Heart left ventricle (tissue), 16 donors: ENCODE measurements around the gene COL6A1. TPM values are rescaled to one million over a fixed set of nuclear protein-coding genes. Genes with fewer than 3 reads are reported as not detected.
"Not testable (repeated sequence)": the region's sequence is repeated elsewhere in the genome, so short reads cannot be mapped to it uniquely, and the experiment has no call there.

Source experiments
- ATAC-seq, 4 donors: fragments of 200-7000 bp; cut with Tn5 transposase; one replicate each; pipeline ENCODE4 v1.9.1; 2020 to 2022; ENCODE audit warnings: moderate library complexity in 4 of 4, mild to moderate bottlenecking in 3 of 4, moderate number of reproducible peaks in 1 of 4
- DNase-seq, 5 donors: peaks; one replicate each; pipeline ENCODE4 v3.0.0-alpha.2; 2020
- H3K27ac ChIP-seq, 12 donors: fragments of 200-600 bp; sonication (generic) in 4 of 12; one replicate each; pipeline versions ENCODE4 v1.5.0 to v1.8.0; 2016 to 2022; ENCODE audit warnings: mild to moderate bottlenecking in 2 of 12
- H3K27me3 ChIP-seq, 9 donors: fragments of 200-600 bp; sonication (generic) in 2 of 9; one replicate each; pipeline versions ENCODE4 v1.5.1 to v1.8.0; 2016 to 2022; ENCODE audit warnings: mild to moderate bottlenecking in 3 of 9
- H3K36me3 ChIP-seq, 9 donors: fragments of 200-600 bp; sonication (generic) in 2 of 9; one replicate each; pipeline versions ENCODE4 v1.5.0 to v1.8.0; 2018 to 2022; ENCODE audit warnings: mild to moderate bottlenecking in 2 of 9
- H3K4me1 ChIP-seq, 12 donors: fragments of 200-600 bp; sonication (generic) in 4 of 12; one replicate each; pipeline versions ENCODE4 v1.5.0 to v1.8.0; 2016 to 2022; ENCODE audit warnings: mild to moderate bottlenecking in 3 of 12
- H3K4me3 ChIP-seq, 12 donors: fragments of 200-600 bp; sonication (generic) in 4 of 12; one replicate each; pipeline versions ENCODE4 v1.5.0 to v1.8.0; 2017 to 2022; ENCODE audit warnings: mild to moderate bottlenecking in 9 of 12, moderate library complexity in 4 of 12
- H3K9me3 ChIP-seq, 12 donors: fragments of 200-600 bp; sonication (generic) in 4 of 12; one replicate each; pipeline versions ENCODE4 v1.5.0 to v1.8.0; 2016 to 2022; ENCODE audit warnings: mild to moderate bottlenecking in 1 of 12
- POLR2A ChIP-seq, 2 donors: fragments of 450-650 bp; IDR thresholded peaks; one replicate each; pipeline ENCODE4 v1.6.1; 2017; ENCODE audit warnings: antibody characterized with exemption in 2 of 2, mild to moderate bottlenecking in 2 of 2, moderate library complexity in 2 of 2
- WGBS, 4 donors: extraction: QIAGEN DNeasy Blood & Tissue Kit in 2 of 4; methylation state at CpG; one replicate each; pipeline versions ENCODE4 v1.1.5 to v1.1.7; 2013 to 2018; 5-methylcytosine and 5-hydroxymethylcytosine counted together
- intact Hi-C, 10 donors: fragments of 100-400 bp; cut with DNase I; formaldehyde crosslinking; loops; one replicate each; pipeline versions ENCODE4 v1.11.1 to v1.14.2; 2022
- polyA plus RNA-seq, 2 donors: library from polyadenylated mRNA; stranded (reverse); fragments of 200-250 nt; gene quantifications; one replicate each; pipeline ENCODE4 v1.2.3, GENCODE V29; 2013
- total RNA-seq, 9 donors: library from RNA; depleted of rRNA in 2 of 9; stranded (reverse); fragments of >200 nt in 2 of 9; fragmentation: NEBNext Ultra II Directional in 3 of 9; extraction: Animal tissue kit (Norgen Biotek cat#: 25700) in 3 of 9; gene quantifications; one replicate each; pipeline versions ENCODE4 v1.1.0 to v1.2.4, GENCODE V29; 2016 to 2023
- TF ChIP-seq, protein P1 (sequence below), 12 donors: fragments of 200-600 bp; sonication (generic) in 4 of 12; IDR thresholded peaks; one replicate each; pipeline versions ENCODE4 v1.5.0 to v1.8.0; 2018 to 2022; ENCODE audit warnings: antibody characterized with exemption in 12 of 12, mild to moderate bottlenecking in 5 of 12
- donor health status: ischemic (EF 13 %, LVEDD 7.1; RV severe dilation, severe dysfunction).
- donor health status: healthy with polysubstance abuse.
- donor health status: DM: no; HTN: yes; CAD: no.
- donor health status: DM: no; HTN: no; CAD: no.
- donor health status: ischemic (EF 25% LVEDD 6.9; RV normal size, moderate dysfunction).
- donor health status: ischemic (EF 25% LVEDD 5.7; RV mildly dilated, moderate dysfunction).
- donor health status: healthy.
- donor health status: DM: yes; HTN: yes; CAD: no.
- donor health status: ischemic (EF 35%, LVEDD 5.7; RV mildly dilated, moderate dysfunction).
- donor health status: nonischemic (EF 11% LVEDD 7.7; RV severe dilation, severe dysfunction).
- donor health status: DM: yes; HTN: yes; CAD: no.
- donor health status: PGD.
- donor health status: ischemic (EF 29% LVEDD 5.4; RV normal size, mild dysfunction).
- donor health status: nonischemic (EF 23%, LVEDD 6.1; RV moderate dilation, normal function).

COL6A1 gene
- total and polyA plus RNA-seq, 11 donors = 92.4 to 385 (median 149) TPM

DNA sequence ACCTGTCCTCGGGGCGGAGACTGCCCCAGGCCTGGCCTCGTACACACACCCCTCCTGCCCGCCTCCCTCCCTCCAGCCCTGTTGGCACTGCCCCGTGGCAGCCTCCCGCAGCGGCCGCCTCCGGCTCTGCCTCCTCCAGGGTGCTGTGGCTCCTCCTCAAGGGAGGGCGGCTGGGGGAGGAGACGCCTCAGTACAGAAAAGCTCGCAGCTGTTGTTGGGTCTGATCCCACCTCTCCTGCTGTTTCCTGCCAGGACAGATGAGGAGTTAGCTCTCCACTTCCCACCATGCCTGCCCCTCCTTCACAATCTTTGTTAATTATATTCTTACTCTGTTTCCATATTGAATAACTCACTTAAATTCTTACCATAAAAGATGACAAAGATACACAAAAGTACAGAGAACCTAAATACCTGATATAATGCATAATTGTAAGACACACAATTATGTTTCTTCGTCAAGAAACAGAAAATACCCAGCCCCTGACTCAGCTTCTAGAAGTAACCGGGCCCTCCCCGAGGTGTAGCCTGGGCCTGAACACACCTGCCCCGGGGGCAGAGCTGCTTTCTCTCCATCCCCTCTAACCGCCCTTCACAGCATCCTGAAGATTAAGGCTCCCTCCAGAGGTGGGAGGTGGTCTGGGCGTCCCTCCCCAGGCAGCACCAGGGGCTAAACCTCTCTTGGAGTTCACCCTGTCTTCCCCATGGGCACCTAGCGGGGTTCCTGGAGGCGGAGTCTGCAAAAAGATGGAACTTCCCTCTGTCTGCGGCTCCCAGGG lies 30.6 kb upstream of the COL6A1 start:
- intact Hi-C loops = no loop called here
- TF ChIP-seq, protein P1, sequence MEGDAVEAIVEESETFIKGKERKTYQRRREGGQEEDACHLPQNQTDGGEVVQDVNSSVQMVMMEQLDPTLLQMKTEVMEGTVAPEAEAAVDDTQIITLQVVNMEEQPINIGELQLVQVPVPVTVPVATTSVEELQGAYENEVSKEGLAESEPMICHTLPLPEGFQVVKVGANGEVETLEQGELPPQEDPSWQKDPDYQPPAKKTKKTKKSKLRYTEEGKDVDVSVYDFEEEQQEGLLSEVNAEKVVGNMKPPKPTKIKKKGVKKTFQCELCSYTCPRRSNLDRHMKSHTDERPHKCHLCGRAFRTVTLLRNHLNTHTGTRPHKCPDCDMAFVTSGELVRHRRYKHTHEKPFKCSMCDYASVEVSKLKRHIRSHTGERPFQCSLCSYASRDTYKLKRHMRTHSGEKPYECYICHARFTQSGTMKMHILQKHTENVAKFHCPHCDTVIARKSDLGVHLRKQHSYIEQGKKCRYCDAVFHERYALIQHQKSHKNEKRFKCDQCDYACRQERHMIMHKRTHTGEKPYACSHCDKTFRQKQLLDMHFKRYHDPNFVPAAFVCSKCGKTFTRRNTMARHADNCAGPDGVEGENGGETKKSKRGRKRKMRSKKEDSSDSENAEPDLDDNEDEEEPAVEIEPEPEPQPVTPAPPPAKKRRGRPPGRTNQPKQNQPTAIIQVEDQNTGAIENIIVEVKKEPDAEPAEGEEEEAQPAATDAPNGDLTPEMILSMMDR (IDR thresholded peaks at IDR 0.05) = no peak
- no peak for TF ChIP-seq POLR2A (IDR thresholded peaks at IDR 0.05)
- Histone ChIP-seq H3K4me3 (peak overlapping the region in 1 of 12 donors; percentile 1), H3K4me1 (peaks cover 0 to 42% (median 20%) of the 10 kb centered on the region in 12 donors), H3K36me3 (no peaks in the 10 kb centered on the region), H3K9me3 (no peaks in the 10 kb centered on the region), H3K27ac (peak overlapping the region in 7 of 12 donors; percentile 18 to 74 (median 45)), H3K27me3 (no peaks in the 10 kb centered on the region)
- DNase-seq = peak in 4 of 5 donors; percentile 58 to 77 (median 66)
- WGBS, 4 donors = 49 to 63% (median 61%) methylated on average over 20 to 21 of the region's 21 CpGs
- peak; percentile 12 to 70 (median 62) for ATAC-seq

DNA sequence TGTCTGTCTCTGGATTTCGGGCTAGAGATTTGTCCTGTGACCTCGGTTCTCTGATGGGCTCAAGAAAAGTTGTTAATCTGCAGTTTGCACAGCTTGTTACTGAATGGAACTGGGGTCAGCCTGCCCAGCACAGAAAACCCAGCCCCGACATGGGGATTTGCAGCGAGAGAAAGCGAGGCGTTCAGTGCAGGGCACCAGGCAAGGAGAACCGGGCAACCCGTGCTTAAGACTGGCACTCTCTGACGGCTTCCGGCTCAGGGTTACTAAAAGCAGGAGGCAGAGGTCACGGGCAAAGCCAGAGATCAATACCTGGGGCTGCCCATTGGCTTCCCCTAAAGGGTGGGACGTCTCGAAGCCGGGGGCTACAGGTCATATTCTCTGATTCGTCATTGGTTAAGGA lies 29.9 kb upstream of the COL6A1 start:
- Histone ChIP-seq H3K4me1 (peaks cover 0 to 42% (median 20%) of the 10 kb centered on the region in 12 donors), H3K27me3 (no peaks in the 10 kb centered on the region), H3K36me3 (no peaks in the 10 kb centered on the region), H3K9me3 (no peaks in the 10 kb centered on the region), H3K4me3 (no peak overlapping the region), H3K27ac (peak overlapping the region in 2 of 12 donors; percentile 25 to 49)
- intact Hi-C loops = no loop called here
- DNase-seq (peak in 1 of 5 donors; percentile 23), ATAC-seq (no peak)
- 83 to 89% (median 87%) methylated on average over 15 of the region's 15 CpGs for WGBS, 4 donors
- TF ChIP-seq, protein P1 (IDR thresholded peaks at IDR 0.05) = no peak
- TF ChIP-seq POLR2A (IDR thresholded peaks at IDR 0.05) = no peak

DNA sequence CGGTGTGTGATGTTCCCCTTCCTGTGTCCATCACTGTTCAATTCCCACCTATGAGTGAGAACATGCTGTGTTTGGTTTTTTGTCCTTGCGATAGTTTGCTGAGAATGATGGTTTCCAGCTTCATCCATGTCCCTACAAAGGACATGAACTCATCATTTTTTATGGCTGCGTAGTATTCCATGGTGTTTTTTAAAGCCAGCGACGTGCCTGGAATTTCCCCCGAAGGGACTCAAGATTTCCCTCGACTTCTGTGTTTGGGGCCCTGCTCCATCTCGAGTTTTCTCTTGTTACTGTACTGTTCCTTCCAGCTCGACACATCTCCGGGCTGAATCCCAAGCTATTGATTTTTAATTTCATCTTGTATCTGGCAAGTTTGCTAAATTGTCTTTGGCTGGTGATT lies 29.0 kb upstream of the COL6A1 start:
- H3K4me3 ChIP-seq, DNase-seq, H3K27me3 ChIP-seq, H3K36me3 ChIP-seq, intact Hi-C loops, ATAC-seq, H3K9me3 ChIP-seq: not testable (repeated sequence)
- H3K27ac ChIP-seq = peak overlapping the region in 6 of 12 donors; percentile 60 to 83 (median 66)
- H3K4me1 ChIP-seq = peaks cover 0 to 46% (median 21%) of the 10 kb centered on the region in 12 donors
- 83 to 95% (median 86%) methylated on average over 9 to 10 of the region's 10 CpGs for WGBS, 4 donors

DNA sequence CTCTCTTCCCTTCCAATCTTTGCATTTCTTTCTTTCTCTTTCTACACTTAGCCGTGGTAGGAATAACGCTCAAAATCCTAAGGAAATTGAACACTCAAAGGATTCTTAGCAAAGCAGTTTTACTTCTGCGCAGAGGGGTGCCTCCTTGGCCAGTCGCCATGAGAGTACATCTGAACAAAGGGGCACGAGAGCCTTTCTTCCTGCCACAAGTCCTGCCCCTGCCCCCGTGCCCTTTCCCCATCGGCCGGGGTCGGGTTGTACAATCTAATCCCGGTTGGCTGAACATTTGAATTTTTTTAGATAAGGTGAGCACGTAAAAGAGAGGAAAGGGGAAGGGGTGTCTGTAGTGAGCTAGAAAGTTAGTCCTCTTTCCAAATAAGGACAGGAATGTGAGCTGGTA lies 28.6 kb upstream of the COL6A1 start:
- Histone ChIP-seq H3K9me3 (no peaks in the 10 kb centered on the region), H3K27me3 (no peaks in the 10 kb centered on the region), H3K4me1 (peaks cover 0 to 49% (median 25%) of the 10 kb centered on the region in 12 donors), H3K27ac (peak overlapping the region in 6 of 12 donors; percentile 60 to 83 (median 66)), H3K36me3 (no peaks in the 10 kb centered on the region), H3K4me3 (no peak overlapping the region)
- DNase-seq (peak in 2 of 5 donors; percentile 20 to 44), ATAC-seq (no peak)
- intact Hi-C loops = no loop called here
- WGBS, 4 donors = 48 to 63% (median 55%) methylated on average over 11 of the region's 11 CpGs
- TF ChIP-seq, protein P1 (IDR thresholded peaks at IDR 0.05) = no peak
- TF ChIP-seq POLR2A (IDR thresholded peaks at IDR 0.05) = no peak
